HG03196 (cell line): ENCODE data around the gene ZNF536.
"Not testable (repeated sequence)": the region's sequence is repeated elsewhere in the genome, so short reads cannot be mapped to it uniquely, and the experiment has no call there.

Experiments
- ATAC-seq: cut with Tn5 transposase; IDR thresholded peaks from one replicate; pipeline ENCODE4 v1.9.1; 2021; ENCODE audit not compliant: unreplicated experiment

ZNF536 gene

DNA sequence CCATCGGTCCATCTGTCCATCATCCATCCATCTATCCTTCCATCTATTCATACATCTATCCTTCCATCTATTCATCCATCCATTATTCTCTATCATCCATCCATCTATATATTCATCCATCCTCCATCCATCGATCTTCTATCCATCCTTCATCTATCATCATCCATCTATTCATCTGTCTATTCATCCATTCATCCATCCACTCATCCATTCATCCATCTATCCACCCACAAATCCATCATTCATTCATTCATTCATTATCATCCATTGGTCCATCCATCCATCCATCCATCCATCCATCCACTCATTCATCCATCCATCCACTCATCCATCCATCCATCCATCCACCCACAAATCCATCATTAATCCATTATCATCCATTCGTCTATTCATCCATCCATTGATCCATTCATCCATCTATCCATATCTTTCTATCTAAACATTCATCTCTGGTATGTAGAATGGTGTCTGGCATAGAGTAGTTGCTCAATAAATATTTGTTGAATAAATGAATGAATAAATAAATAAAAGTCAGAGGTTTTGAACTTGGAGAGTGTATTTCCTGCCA, 36.6 kb downstream of the ZNF536 start:
- no peak for ATAC-seq

DNA sequence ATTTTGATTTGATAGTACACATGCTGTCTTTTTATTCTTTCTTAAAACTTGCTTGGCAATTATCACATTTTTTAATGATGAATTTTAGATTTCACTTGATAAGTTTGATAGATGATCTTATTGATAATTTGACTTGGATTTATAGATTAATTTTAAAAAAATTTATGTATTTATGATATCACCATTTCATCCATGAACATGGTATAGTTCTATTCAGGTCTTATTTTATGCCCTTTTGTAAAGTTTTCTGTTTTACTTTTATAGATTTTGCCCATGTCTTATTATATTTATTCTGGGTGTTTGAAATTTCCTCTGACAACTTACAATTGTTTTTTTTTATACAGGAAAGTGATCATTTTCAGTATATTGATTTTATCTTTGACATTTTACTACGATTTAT, 39.5 kb downstream of the ZNF536 start:
- ATAC-seq = no peak

DNA sequence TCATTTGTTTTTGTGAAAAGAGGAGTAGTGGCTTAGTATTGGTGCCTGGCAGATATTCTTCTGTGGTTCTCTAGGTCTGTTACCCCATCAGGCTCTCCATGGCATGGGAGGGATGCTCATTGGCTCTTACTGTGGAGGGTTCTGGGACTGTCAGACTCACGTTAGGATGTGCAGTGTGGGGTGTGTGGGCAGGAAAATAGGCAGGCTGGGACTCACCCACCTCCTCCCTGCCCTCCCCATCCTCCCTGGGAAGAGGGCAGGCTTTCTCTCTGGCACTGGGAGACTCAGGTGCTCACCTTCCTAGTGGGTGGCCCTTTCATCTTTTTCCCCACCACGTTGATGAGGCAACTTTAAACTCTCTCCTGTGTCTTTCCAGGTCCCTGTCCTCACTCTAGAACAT, 44.2 kb downstream of the ZNF536 start:
- ATAC-seq = no peak

DNA sequence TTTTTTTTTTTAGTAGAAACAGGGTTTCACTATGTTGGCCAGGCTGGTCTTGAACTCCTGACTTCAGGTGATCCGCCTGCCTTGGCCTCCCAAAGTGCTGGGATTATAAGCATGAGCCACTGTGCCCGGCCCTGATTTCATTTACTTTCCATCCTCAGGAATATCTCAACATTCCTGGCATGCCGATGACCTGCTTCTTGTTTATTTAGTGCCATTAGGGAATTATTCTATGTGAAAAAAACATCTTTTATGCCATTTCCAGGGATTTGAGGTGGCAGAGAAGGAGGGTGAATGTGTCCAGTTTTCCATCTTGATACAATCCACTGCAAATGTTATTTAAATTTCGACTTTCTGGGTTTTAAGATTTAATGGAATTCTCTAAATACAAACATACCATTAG, 45.0 kb downstream of the ZNF536 start:
- ATAC-seq = not testable (repeated sequence)

DNA sequence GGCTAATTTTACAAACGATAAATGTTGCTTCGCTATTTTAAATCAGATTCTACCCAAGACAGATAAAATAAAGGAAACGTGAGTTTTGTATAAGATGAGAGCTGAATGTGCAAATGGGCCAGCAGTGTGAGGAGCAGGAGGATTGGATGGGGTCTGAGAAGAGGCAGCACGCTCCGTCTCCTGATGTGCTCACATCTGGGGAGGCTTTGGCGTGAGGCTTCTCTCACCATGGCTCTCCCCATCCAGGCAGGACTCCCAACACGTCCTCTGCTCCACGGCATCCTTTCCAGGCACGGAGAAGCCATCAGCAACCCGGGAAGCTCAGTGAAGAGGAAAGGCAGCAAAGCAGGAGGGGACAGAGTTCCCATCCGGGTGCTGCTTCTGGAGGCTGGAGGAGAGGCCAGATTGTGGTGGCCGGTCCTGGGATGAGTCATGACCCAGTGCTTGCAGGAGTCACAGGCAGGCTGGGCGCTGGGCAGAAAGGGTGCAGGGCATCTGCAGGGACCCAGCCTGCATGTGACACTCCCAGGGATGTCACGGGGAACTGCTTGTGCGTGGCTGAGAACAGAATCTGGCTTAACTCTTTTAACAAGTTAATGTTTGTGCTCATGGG, 47.5 kb downstream of the ZNF536 start:
- ATAC-seq = no peak

DNA sequence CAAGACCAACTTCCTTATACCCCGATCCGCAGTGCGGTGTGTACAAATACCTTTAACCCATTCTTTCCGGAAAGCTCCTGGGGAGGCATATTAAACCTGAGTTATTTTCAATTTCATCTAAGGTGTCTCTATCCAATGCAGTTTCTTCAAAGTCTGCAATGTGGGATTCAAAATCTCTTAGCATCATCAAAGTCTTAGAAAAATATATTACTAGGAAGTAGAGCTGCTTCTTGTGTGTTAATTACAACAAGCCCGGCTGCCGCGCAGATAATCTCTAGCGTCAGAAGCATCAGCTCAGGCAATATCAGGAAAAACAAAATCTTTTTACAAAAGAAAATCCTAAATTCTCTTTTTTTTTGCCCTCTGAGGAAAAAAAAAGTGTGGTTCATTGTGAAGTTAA, 48.1 kb downstream of the ZNF536 start:
- no peak for ATAC-seq

DNA sequence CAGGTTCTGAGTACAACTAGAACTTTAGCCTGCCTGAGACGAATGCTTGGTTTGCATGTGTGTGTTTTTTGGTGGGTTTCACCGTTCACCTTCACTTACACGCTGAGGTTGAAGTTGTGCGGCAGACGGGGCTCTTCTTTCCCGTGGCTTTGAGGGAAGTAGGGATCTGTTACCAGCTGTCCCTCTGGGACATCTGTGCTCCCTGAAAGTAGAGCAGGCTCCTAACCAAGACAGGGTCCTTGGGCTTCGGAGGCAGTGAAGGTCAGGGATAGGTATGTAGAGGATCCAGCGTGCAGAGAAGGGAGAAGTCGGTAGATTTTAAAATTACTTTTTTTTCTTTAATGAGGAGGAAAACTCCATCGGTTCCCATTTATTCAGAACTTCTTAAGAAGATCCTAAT, 48.7 kb downstream of the ZNF536 start:
- ATAC-seq = no peak

DNA sequence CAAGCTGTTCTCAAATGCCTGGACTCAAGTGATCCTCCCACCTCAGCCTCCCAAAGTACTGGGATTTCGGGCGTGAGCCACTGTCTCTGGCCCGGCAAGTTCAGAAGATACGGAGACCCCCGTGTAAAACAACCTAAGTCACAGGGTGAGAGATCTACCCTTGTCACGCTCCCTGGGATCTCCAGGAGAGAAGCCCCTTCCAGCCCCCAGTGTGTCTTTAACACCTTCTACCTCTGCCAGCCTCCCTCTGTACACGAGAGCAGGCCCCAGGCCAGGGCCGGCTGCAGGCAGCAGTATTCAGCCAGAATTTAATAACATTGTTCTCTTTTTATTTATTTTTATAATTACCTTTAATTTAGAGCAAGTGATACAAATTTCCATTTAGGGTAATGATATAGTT, 49.4 kb downstream of the ZNF536 start:
- ATAC-seq = no peak

DNA sequence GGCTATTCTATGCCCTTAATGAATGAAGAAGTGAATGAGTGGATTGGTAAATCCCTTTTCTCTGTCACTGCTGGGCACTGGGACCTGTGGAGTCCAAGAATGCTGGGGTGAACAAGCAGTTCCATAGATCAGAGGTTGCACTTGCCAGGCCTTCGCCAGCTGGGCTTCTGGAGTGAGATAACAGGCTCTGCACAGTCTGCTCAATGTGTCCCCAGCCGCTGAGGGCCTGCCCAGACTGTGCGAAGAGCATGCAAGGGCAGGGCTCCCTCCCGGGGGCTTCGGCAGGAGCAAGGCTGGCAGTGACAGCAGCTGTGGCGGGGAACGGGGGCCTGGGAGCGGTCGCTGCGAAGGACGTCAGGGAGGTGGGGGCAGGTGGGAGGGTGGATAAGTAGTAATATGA, 51.3 kb downstream of the ZNF536 start:
- no peak for ATAC-seq

DNA sequence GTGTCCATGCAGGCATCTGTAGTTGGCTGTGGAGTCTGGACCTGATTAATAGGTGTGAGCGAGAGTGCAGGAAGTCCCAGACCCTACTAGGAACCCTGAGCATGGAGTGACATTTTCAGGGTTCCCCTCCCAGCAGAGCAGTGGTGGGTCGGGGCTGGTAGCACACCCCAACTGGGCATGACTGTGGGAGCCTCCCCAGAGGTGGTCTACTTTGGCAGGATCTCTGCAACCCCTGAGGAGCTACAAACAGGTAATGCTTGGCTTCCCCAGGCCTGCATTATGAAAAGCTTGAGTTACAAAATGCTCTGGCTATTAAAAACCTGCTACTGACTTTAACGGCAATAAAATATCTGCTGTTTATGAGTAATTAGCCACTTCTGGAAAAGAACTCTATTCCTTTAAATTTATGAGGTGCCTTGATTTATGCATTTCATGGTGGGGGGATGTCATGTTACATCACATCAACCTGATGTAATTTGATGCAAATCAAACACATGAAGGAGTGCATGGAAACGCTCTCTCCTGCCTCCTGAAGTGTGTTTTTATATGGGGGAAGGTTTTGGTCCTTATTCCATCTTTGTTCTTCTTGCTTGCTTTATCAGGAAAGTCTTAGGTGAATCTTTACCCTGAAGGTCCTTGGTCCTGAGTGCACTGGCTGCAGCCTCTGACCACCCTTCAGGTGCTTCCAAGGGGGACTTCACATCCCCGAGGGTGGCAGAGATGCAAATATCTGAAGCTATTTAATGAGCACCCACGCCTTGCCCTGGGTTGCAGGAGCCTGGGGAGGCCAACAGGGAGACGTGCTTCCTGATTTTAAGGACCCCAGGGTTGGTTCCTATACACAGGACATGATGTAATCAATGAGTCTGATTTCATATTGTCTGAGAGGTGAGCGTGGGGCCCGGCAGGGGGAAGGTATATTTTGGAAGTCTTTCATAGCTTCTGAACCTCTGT, 54.0 kb downstream of the ZNF536 start:
- ATAC-seq = no peak

DNA sequence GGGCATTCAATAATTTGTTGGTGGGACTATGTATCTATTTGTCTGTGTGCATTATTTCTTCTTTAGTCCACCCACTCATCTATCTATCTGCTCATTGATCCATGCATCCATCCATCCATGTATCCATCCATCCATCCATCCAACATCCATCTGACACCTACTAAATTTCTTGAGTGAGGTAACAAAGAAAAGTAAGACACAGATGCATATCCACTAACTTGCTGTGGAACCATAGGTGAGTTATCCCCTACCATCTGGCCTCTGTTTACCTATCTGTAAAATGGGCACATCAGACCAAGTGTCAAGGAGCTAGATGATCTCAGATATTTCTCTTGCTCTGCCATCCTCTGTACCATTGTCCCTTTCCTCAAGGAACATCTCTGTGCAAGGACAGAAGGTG, 54.7 kb downstream of the ZNF536 start:
- no peak for ATAC-seq

DNA sequence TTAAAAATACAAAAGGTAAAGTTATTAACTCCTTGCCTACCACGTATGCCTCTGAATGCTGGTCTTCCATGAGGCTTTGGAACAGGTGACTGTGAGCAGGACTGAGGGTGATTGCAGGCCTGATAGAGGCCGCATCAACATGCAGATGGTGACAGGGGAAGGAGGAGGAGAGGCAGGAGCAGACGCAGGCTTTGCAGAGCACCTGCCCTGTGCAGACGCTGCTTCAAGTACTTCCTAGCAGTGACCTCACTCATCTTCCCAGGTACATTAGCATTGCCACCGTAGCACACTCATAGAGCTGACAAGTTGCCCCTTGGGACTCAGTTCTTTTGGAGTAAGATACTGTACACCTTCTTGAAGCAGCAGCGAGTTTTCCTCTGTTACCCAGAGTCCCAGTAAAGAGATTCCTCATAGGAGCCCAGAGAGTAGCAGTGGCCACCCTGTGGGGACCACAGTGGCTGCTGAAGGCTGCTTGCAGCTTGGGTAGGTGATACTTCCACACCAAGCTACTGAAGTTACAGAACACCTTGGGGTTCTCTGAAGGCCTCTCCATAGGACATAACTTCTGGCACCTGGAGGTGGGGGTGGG, 56.0 kb downstream of the ZNF536 start:
- no peak for ATAC-seq

DNA sequence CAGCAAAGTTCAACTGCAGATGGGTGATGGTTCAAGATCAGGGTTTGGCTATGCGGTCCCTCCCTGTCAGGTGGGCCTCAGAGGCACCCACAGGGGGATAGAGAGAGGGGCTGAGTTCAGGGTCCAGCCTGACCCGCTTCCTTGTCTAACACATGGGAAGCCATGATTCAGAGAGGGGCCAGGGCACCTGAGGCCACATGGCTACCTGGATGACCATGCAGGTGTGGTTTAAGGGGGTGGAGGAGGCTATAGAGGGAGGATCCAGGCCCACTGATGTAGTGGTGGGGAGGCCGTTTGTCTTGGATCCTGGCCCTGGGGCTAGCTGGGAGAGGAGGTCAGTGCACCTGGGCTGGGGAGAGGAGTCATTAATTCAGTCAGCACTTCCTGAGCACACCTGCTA, 56.7 kb downstream of the ZNF536 start:
- no peak for ATAC-seq

DNA sequence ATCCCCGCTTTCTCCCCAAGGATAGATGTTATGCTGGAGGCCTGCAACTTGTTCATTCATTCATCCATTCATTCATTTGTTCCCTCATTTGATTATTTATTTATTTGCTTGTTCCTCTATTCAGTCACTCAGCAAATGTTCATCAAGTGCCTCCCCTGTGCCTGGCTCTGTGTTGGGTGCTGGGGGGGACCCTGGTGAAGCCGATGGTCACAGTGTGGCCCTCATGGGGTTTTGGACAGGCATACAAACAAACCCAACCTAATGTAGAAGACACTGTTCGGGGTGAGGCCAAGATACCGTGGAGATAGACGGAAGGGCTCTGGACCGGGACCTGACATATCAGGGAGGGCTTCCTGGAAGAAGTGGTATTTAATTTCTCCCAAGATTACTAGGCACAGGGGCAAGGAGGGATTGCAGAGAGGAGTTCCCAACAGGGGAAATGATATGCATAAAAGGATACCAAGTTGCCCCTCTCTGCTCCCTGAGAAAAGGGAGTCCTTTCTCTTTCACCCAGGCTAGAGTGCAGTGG, 58.1 kb downstream of the ZNF536 start:
- no peak for ATAC-seq

DNA sequence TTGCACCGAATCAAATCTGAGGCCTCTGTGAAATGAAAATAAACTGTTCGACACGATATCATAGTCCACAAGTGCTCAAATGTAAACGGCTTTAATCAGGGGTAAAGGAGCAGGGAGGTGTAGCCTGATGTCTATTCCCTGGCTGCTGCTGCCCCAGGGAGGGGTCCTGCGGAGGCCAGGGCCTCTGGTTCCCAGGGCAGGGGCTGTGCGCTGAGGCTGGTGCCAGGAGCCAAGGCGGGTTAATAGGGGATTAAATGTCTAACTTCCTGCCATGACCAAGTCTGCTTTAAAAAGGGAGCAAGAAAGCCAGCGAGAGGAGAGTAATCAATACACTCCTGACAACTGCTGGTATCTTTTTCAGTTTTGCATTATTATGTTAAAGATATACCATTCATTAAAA, 59.4 kb downstream of the ZNF536 start:
- ATAC-seq = no peak

DNA sequence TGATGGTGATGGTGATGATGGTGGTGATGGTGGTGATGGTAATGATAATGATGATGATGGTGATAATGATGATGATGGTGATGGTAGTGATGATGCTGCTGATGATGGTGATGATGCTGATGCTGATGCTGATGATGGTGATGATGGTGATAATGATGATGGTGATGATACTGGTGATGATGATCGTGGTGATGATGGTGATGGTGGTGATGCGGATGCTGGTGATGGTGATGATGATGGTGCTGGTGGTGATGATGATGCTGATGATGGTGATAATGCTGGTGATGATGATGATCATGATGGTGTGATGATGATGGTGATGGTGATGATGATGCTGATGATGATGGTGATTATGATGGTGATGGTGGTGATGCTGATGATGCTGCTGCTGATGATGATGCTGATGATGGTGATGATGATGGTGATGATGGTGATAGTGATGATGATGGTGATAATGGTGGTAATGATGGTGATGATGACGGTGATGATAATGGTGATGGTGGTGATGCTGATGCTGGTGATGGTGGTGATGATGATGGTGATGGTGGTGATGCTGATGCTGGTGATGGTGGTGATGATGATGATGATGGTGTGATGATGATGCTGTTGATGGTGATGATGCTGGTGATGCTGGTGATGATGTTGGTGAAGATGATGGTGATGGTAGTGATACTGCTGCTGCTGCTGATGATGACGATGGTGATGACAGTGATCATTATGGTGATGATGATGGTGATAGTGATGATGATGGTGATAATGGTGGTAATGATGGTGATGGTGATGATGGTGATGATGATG, 62.8 kb downstream of the ZNF536 start:
- no peak for ATAC-seq

DNA sequence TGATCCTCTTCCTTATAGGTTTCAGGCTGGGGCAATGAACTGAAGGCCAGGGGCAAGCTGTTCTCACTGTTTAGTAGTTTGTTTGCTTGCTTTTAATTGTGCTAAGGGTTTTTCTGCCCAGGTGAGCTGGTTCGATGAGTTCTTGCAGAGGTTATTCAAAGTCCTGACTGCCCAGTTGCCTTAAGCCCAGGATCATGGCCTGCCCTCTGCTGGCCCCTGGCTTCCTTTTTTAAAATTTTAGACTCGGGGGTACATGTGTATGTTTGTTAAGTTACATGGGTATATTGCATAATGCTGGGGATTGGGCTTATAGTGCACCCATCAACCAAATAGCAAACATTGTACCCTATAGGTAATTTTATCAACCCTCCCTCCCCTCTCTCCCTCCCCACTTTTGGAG, 65.7 kb downstream of the ZNF536 start:
- no peak for ATAC-seq

DNA sequence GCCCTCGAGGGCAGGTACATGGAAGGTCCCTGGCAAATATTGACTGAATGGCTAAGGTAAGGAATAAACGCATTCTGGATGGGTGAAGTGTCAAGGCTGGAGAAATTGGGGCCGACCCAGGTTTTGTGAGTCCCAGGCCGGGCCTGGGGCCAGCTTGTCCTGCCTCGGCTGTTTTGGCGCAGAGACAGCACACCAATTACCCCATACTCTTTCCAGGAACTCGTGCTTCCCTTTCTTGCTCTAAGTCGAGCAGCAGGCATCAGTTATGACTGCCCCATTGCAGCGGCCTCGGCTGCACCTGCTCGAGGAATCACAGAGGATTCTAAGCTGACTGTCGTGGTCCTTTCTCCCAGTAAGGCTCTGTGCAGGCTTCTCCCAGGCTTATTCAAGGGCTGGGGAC, 67.1 kb downstream of the ZNF536 start:
- no peak for ATAC-seq

DNA sequence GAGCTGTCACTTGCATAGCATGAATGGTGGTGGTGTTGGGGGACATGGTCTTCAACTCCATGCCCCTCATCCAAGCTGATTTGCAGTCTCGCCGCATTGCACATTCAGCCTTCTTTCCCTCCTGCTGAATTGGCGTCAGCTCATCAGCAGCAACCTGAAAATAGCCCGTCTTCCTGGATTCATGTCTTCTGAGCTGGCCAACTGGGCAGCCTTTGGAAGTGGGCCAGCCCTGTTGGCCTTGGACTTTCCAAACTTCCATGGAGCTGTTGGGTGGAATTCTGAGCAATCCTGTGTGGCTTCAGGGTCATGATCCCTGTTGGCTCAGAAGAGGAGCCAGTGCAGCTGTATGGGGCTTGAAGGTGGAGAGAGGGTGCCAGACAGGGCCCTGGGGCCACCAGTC, 68.8 kb downstream of the ZNF536 start:
- no peak for ATAC-seq

DNA sequence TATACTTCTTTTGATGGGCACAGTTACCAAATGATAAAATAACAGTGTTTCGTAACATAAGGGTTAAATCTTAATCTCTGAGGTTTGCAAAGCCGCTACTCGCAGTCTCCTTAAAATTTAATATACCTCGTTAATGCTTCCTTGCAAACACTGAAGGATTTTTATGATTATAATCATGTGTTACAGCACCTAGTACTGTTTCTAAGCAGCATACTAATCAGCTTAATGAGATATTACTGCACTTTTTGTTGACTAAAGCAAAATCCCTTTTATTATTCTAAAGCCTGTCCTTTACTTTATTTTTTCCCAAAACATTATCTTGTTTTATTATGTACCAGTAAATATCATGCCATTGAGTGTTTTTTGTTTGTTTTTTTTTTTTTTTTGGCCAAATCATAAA, 70.5 kb downstream of the ZNF536 start:
- no peak for ATAC-seq
